IMR-90 (cell line): ENCODE measurements around the gene C2orf92.

Experiments used
- CEBPB ChIP-seq: IDR thresholded peaks from 2 replicates; pipeline ENCODE4 v1.6.1; 2012; ENCODE audit warnings: low read depth, low read length, improper control_type of control experiment
- MXI1 ChIP-seq: IDR thresholded peaks from 2 replicates; pipeline ENCODE4 v1.6.1; 2012; ENCODE audit warnings: low read depth, mild to moderate bottlenecking, low read length, moderate library complexity, borderline replicate concordance
- POLR2A ChIP-seq: IDR thresholded peaks from 2 replicates; pipeline ENCODE4 v1.6.1; 2012; ENCODE audit warnings: mild to moderate bottlenecking, low read depth, low read length
- RCOR1 ChIP-seq: IDR thresholded peaks from 2 replicates; pipeline ENCODE4 v1.6.1; 2012; ENCODE audit warnings: mild to moderate bottlenecking, low read length, improper control_type of control experiment; ENCODE audit not compliant: insufficient replicate concordance
- TF ChIP-seq, protein P1 (sequence below): conservative IDR thresholded peaks from 2 replicates; pipeline ENCODE4 v1.5.1; 2012; ENCODE audit warnings: mild to moderate bottlenecking, low read depth, low read length, improper control_type of control experiment
- TF ChIP-seq, protein P2 (sequence below): fragments of 150-350 bp; IDR thresholded peaks from 2 replicates; pipeline ENCODE4 v1.6.1; 2016; ENCODE audit warnings: low read depth, mild to moderate bottlenecking, low read length, moderate library complexity, borderline replicate concordance
- TF ChIP-seq, protein P3 (sequence below): fragments of 150-350 bp; IDR thresholded peaks from 2 replicates; pipeline ENCODE4 v1.6.1; 2017; ENCODE audit warnings: mild to moderate bottlenecking, antibody characterized with exemption, low read length, low read depth

DNA sequence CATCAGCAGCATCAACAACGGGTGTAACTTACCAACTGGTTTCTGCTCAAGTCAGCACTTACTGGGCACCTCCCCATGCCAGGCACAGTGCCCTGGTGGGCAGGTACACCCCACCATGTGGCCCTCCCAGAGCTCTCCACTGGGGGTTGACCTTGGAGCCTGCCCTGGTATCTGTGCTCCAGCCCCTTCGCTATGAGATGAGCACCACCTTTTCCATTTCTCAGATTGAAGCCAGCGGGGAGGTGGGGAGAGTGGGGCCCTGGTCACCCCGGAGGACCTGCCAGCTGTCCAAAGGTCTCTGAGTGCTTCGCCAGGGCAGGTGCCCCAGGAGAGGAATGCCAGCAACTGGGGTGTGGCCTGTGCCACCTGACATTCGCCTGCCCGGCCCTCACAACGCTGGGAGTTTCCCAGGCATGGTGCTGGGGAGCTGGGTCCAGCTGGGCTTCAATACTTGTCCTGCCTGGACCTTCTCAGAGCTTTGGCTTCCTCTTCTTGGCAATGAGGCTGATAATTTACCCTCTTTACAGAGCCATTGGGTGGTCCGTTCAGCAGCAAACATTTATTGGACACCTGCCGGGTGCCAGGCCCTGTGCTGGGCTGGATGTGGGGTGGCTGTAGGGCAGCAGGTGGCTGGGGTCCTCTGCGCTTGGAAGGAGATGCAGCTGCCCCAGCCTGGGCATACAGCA is 38.0 kb downstream of the C2orf92 start:
- TF ChIP-seq, protein P1, sequence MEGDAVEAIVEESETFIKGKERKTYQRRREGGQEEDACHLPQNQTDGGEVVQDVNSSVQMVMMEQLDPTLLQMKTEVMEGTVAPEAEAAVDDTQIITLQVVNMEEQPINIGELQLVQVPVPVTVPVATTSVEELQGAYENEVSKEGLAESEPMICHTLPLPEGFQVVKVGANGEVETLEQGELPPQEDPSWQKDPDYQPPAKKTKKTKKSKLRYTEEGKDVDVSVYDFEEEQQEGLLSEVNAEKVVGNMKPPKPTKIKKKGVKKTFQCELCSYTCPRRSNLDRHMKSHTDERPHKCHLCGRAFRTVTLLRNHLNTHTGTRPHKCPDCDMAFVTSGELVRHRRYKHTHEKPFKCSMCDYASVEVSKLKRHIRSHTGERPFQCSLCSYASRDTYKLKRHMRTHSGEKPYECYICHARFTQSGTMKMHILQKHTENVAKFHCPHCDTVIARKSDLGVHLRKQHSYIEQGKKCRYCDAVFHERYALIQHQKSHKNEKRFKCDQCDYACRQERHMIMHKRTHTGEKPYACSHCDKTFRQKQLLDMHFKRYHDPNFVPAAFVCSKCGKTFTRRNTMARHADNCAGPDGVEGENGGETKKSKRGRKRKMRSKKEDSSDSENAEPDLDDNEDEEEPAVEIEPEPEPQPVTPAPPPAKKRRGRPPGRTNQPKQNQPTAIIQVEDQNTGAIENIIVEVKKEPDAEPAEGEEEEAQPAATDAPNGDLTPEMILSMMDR: no peak
- TF ChIP-seq POLR2A (no peak), MXI1 (no peak), RCOR1 (no peak), CEBPB (no peak)
- TF ChIP-seq, protein P2, sequence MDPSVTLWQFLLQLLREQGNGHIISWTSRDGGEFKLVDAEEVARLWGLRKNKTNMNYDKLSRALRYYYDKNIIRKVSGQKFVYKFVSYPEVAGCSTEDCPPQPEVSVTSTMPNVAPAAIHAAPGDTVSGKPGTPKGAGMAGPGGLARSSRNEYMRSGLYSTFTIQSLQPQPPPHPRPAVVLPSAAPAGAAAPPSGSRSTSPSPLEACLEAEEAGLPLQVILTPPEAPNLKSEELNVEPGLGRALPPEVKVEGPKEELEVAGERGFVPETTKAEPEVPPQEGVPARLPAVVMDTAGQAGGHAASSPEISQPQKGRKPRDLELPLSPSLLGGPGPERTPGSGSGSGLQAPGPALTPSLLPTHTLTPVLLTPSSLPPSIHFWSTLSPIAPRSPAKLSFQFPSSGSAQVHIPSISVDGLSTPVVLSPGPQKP: no peak
- TF ChIP-seq, protein P3, sequence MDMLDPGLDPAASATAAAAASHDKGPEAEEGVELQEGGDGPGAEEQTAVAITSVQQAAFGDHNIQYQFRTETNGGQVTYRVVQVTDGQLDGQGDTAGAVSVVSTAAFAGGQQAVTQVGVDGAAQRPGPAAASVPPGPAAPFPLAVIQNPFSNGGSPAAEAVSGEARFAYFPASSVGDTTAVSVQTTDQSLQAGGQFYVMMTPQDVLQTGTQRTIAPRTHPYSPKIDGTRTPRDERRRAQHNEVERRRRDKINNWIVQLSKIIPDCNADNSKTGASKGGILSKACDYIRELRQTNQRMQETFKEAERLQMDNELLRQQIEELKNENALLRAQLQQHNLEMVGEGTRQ: no peak
